ENCODE measurements around the gene COLGALT1.

COLGALT1 gene

GRCh38 chr19:17511724-17512573, 43.5 kb upstream of the COLGALT1 start:
- Histone ChIP-seq H2AFZ (ENCODE audit: low read depth, low read length, severe bottlenecking) (no peak overlapping the region), H3K79me2 (ENCODE audit: insufficient read depth, low read length) (peaks cover 25% of the 10 kb centered on the region)

GRCh38 chr19:17512574-17512939, 42.9 kb upstream of the COLGALT1 start:
- Histone ChIP-seq H3K79me2 (ENCODE audit: insufficient read depth, low read length) (peaks cover 25% of the 10 kb centered on the region), H3K9ac (ENCODE audit: low read length) (peak overlapping the region; percentile 87), H3K9me3 (ENCODE audit: insufficient read depth, low read length) (peaks cover 5% of the 10 kb centered on the region; the same call in 1 of the 2 replicates), H3K4me2 (ENCODE audit: low read depth, low read length, poor library complexity, severe bottlenecking) (peak overlapping the region; percentile 83), H3K27ac (ENCODE audit: low read depth, low read length) (peak overlapping the region; percentile 83), H3K36me3 (ENCODE audit: low read length) (peaks cover 12% of the 10 kb centered on the region), H3F3A (ENCODE audit: insufficient read depth) (no peaks in the 10 kb centered on the region), H3K9me2 (replicated peaks; ENCODE audit: insufficient read depth, low read length) (no peaks in the 10 kb centered on the region), H4K20me1 (ENCODE audit: low read depth, low read length) (no peaks in the 10 kb centered on the region), H3K27me3 (ENCODE audit: low read length) (no peaks in the 10 kb centered on the region), H3K4me3 (ENCODE audit: insufficient read depth, low read length, poor library complexity, severe bottlenecking) (peak overlapping the region; percentile 70), H2AFZ (ENCODE audit: low read depth, low read length, severe bottlenecking) (no peak overlapping the region)
- TF ChIP-seq CTCF (IDR thresholded peaks at IDR 0.05; ENCODE audit: insufficient read depth, low read length, poor library complexity, severe bottlenecking), result no peak
- TF ChIP-seq EZH2phosphoT487 (conservative IDR thresholded peaks at IDR 0.05; ENCODE audit: low read length), result no peak

More at GRCh38 chr19:17511724-17512573, 43.5 kb upstream of the COLGALT1 start:
- Histone ChIP-seq H3K27ac (ENCODE audit: low read depth, low read length) (peak overlapping the region; percentile 83), H3K9me3 (ENCODE audit: insufficient read depth, low read length) (no peaks in the 10 kb centered on the region), H3K9ac (ENCODE audit: low read length) (peak overlapping the region; percentile 87), H3K36me3 (ENCODE audit: low read length) (0 out of 2 replicates have a peak, but pooled peaks cover 6% of the 10 kb centered on the region), H3F3A (ENCODE audit: insufficient read depth) (no peaks in the 10 kb centered on the region), H3K4me3 (ENCODE audit: insufficient read depth, low read length, poor library complexity, severe bottlenecking) (peak overlapping the region; percentile 70), H3K4me2 (ENCODE audit: low read depth, low read length, poor library complexity, severe bottlenecking) (peak overlapping the region; percentile 83), H3K9me2 (replicated peaks; ENCODE audit: insufficient read depth, low read length) (no peaks in the 10 kb centered on the region), H4K20me1 (ENCODE audit: low read depth, low read length) (no peaks in the 10 kb centered on the region), H3K27me3 (ENCODE audit: low read length) (no peaks in the 10 kb centered on the region)
- TF ChIP-seq CTCF (IDR thresholded peaks at IDR 0.05; ENCODE audit: insufficient read depth, low read length, poor library complexity, severe bottlenecking) (peak; percentile 30), EZH2phosphoT487 (conservative IDR thresholded peaks at IDR 0.05; ENCODE audit: low read length) (no peak)

GRCh38 chr19:17515408-17516149, 39.9 kb upstream of the COLGALT1 start:
- H3K36me3 ChIP-seq (ENCODE audit: low read length), result peaks cover 20% of the 10 kb centered on the region
- H3K9ac ChIP-seq (ENCODE audit: low read length), result no peak overlapping the region
- peaks cover 11% of the 10 kb centered on the region for H3K79me2 ChIP-seq (ENCODE audit: insufficient read depth, low read length)
- no peak overlapping the region for H2AFZ ChIP-seq (ENCODE audit: low read depth, low read length, severe bottlenecking)
- no peaks in the 10 kb centered on the region for H3K27me3 ChIP-seq (ENCODE audit: low read length)
- no peaks in the 10 kb centered on the region for H3K9me2 ChIP-seq (replicated peaks; ENCODE audit: insufficient read depth, low read length)
- H4K20me1 ChIP-seq (ENCODE audit: low read depth, low read length), result no peaks in the 10 kb centered on the region
- H3K9me3 ChIP-seq (ENCODE audit: insufficient read depth, low read length), result peaks cover 7% of the 10 kb centered on the region; the same call in 1 of the 2 replicates
- no peak for TF ChIP-seq CTCF (IDR thresholded peaks at IDR 0.05; ENCODE audit: insufficient read depth, low read length, poor library complexity, severe bottlenecking)
- TF ChIP-seq EZH2phosphoT487 (conservative IDR thresholded peaks at IDR 0.05; ENCODE audit: low read length), result no peak
- H3K4me3 ChIP-seq (ENCODE audit: insufficient read depth, low read length, poor library complexity, severe bottlenecking), result no peak overlapping the region
- H3K4me2 ChIP-seq (ENCODE audit: low read depth, low read length, poor library complexity, severe bottlenecking), result no peak overlapping the region
- peaks cover 14% of the 10 kb centered on the region for H3F3A ChIP-seq (ENCODE audit: insufficient read depth)
- H3K27ac ChIP-seq (ENCODE audit: low read depth, low read length), result no peak overlapping the region

Data from SU-DHL-6 (cell line).